HepG2 (cell line): Measurements from ENCODE around the gene ITGA7.

Source experiments
- KDM3A ChIP-seq: IDR thresholded peaks from 2 replicates; pipeline ENCODE4 v1.6.1; 2018; ENCODE audit warnings: low read depth, missing compliant biosample characterization
- TF ChIP-seq, protein P1 (sequence below): sonication (generic); formaldehyde crosslinking; IDR thresholded peaks from 2 replicates; pipeline ENCODE4 v1.8.1; 2023; ENCODE audit warnings: missing genetic modification reagents, inconsistent platforms, borderline replicate concordance

DNA sequence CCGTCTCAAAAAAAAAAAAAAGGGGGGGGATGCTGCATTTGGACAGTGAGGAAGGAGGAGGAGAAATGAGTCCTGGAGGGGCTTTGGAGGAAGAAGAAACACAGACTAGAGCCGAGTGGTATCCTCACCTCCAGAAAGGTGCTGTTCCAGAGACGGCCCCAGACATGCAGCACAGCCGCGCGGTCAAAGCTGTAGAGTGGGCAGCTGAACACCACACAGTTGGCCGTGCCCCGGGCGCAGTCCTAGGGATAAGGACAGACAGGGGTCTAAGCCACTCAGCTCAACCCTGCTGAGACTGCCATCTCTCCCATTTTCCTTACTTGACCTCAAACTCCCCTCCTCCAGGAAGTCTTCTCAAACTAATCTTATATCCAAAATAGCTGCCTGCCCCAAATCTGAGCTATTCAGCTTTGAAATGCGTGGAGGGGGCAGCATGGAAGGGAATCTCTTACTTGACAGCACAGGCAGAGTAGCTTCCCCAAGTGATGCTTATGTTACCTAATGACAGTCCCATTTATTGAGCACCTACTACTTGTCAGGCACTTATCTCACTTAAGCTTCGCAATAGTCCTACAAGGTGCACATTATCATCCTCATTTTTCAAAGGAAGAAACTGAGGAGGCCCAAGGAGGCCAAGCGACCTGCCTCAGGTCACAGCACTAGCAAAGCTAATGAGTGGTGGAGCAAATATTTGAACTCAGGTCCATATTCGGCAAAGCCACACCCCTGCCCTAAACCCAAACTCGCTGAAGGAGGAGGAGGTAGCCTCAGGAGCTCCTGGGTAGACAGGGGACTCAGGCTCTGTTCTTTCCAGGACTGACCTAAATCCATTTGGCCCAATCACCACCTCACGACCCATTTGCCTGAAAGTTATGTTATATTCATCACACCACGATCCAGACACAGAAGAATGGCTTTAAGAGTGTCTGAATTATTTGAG is 18.7 kb downstream of the ITGA7 start:
- no peak for TF ChIP-seq KDM3A (CRISPR knock-in tag)
- TF ChIP-seq, protein P1, sequence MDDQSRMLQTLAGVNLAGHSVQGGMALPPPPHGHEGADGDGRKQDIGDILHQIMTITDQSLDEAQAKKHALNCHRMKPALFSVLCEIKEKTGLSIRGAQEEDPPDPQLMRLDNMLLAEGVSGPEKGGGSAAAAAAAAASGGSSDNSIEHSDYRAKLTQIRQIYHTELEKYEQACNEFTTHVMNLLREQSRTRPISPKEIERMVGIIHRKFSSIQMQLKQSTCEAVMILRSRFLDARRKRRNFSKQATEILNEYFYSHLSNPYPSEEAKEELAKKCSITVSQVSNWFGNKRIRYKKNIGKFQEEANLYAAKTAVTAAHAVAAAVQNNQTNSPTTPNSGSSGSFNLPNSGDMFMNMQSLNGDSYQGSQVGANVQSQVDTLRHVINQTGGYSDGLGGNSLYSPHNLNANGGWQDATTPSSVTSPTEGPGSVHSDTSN (CRISPR knock-in tag) = no peak
